Thyroid gland (tissue), 4 donors: ENCODE results near the gene DNASE2B.

Experiments used
- CTCF ChIP-seq, 6 experiments: fragments of 200-600 bp in 3 of 6; fragments of 450-650 bp in 3 of 6; sonication (generic) in 3 of 6; IDR thresholded peaks; one replicate each; pipeline ENCODE4 v1.5.1; 2016 to 2019; ENCODE audit warnings: antibody characterized with exemption in 6 of 6, mild to moderate bottlenecking in 2 of 6, inconsistent platforms in 1 of 6, moderate library complexity in 1 of 6
- POLR2A ChIP-seq, 2 donors: fragments of 450-650 bp; IDR thresholded peaks; one replicate each; pipeline ENCODE4 v1.6.1; 2017; ENCODE audit warnings: antibody characterized with exemption in 2 of 2, mild to moderate bottlenecking in 2 of 2, moderate library complexity in 1 of 2

GRCh38 chr1:84429231-84429630 is 30.9 kb downstream of the DNASE2B start:
- TF ChIP-seq CTCF (IDR thresholded peaks at IDR 0.05), result no peak
- no peak for TF ChIP-seq POLR2A (IDR thresholded peaks at IDR 0.05)
